CD4-positive, alpha-beta T cell treated with Interleukin-21 for 1 hour (primary cell): Measurements from ENCODE around the gene RAB9A.

Experiments used
- DNase-seq: peaks from one replicate; pipeline ENCODE4 v3.0.0-alpha.2; 2020

Gene RAB9A

GRCh38 chrX:13752141-13752540 lies 63.2 kb downstream of the RAB9A start:
- no peak for DNase-seq

GRCh38 chrX:13752646-13753045 lies 63.7 kb downstream of the RAB9A start:
- DNase-seq = no peak

- DNase-seq = no peak
These were observed 65.8 kb downstream of the RAB9A start for GRCh38 chrX:13754765-13755164.

- peak; percentile 23 for DNase-seq
These were observed 66.3 kb downstream of the RAB9A start for GRCh38 chrX:13755254-13755653.

GRCh38 chrX:13756381-13756780 lies 67.5 kb downstream of the RAB9A start:
- DNase-seq = no peak

GRCh38 chrX:13759152-13759718 lies 70.3 kb downstream of the RAB9A start:
- DNase-seq = no peak
